Skeletal muscle satellite cell (primary cell): Measurements from ENCODE around the gene RAD51B.

Experiments used
- H3K27me3 ChIP-seq: 2 replicates; pipeline ENCODE4 v1.7.0; 2013; ENCODE audit warnings: low read length; ENCODE audit not compliant: control insufficient read depth, insufficient read depth
- H3K36me3 ChIP-seq: 2 replicates; pipeline ENCODE4 v1.7.0; 2013; ENCODE audit warnings: mild to moderate bottlenecking, control low read depth, low read length; ENCODE audit not compliant: insufficient read depth
- H3K4me1 ChIP-seq: 2 replicates; pipeline ENCODE4 v1.7.0; 2013; ENCODE audit warnings: low read length; ENCODE audit not compliant: control insufficient read depth, insufficient read depth
- H3K4me2 ChIP-seq: 2 replicates; pipeline ENCODE4 v1.7.0; 2013; ENCODE audit warnings: mild to moderate bottlenecking, low read length
- H3K4me3 ChIP-seq: 2 replicates; pipeline ENCODE4 v1.7.0; 2013; ENCODE audit warnings: low read length
- H3K9ac ChIP-seq: 2 replicates; pipeline ENCODE4 v1.7.0; 2013; ENCODE audit warnings: mild to moderate bottlenecking, low read depth, low read length, moderate library complexity
- H3K9me3 ChIP-seq: replicated peaks from 2 replicates; pipeline ENCODE4 v1.7.0; 2013; ENCODE audit warnings: mild to moderate bottlenecking, control low read depth, low read length

Gene RAD51B

GRCh38 chr14:68145036-68145435 lies 325.5 kb downstream of the RAD51B start:
- no peaks in the 10 kb centered on the region for H3K27me3 ChIP-seq
- H3K4me3 ChIP-seq: peak overlapping the region; percentile 14
- peaks cover 76% of the 10 kb centered on the region for H3K4me1 ChIP-seq

GRCh38 chr14:68145539-68145938 lies 326.0 kb downstream of the RAD51B start:
- Histone ChIP-seq H3K27me3 (no peaks in the 10 kb centered on the region), H3K9me3 (peaks cover 5% of the 10 kb centered on the region), H3K9ac (no peak overlapping the region), H3K4me3 (no peak overlapping the region), H3K4me1 (peaks cover 71% of the 10 kb centered on the region), H3K36me3 (no peaks in the 10 kb centered on the region), H3K4me2 (no peak overlapping the region)

More at GRCh38 chr14:68145036-68145435, 325.5 kb downstream of the RAD51B start:
- H3K36me3 ChIP-seq: no peaks in the 10 kb centered on the region
- H3K9me3 ChIP-seq: peaks cover 5% of the 10 kb centered on the region
- H3K9ac ChIP-seq: no peak overlapping the region
- H3K4me2 ChIP-seq: no peak overlapping the region

- Histone ChIP-seq H3K9ac (peak overlapping the region; percentile 52), H3K4me2 (peak overlapping the region; percentile 56), H3K36me3 (no peaks in the 10 kb centered on the region), H3K4me3 (no peak overlapping the region), H3K27me3 (no peaks in the 10 kb centered on the region), H3K4me1 (peaks cover 58% of the 10 kb centered on the region), H3K9me3 (peaks cover 5% of the 10 kb centered on the region)
Measured at GRCh38 chr14:68146818-68147217, 327.2 kb downstream of the RAD51B start.

GRCh38 chr14:68147303-68147702 lies 327.7 kb downstream of the RAD51B start:
- no peaks in the 10 kb centered on the region for H3K36me3 ChIP-seq
- peak overlapping the region; percentile 32 for H3K9ac ChIP-seq
- H3K4me1 ChIP-seq: peaks cover 54% of the 10 kb centered on the region
- no peaks in the 10 kb centered on the region for H3K27me3 ChIP-seq
- no peak overlapping the region for H3K4me3 ChIP-seq
- H3K9me3 ChIP-seq: peaks cover 5% of the 10 kb centered on the region
- peak overlapping the region; percentile 56 for H3K4me2 ChIP-seq

GRCh38 chr14:68148276-68148675 lies 328.7 kb downstream of the RAD51B start:
- Histone ChIP-seq H3K9me3 (peaks cover 5% of the 10 kb centered on the region), H3K4me2 (no peak overlapping the region), H3K4me3 (no peak overlapping the region), H3K27me3 (no peaks in the 10 kb centered on the region), H3K36me3 (no peaks in the 10 kb centered on the region), H3K4me1 (peaks cover 46% of the 10 kb centered on the region), H3K9ac (no peak overlapping the region)

- Histone ChIP-seq H3K9ac (no peak overlapping the region), H3K4me2 (no peak overlapping the region), H3K36me3 (no peaks in the 10 kb centered on the region), H3K4me3 (no peak overlapping the region), H3K9me3 (peaks cover 5% of the 10 kb centered on the region), H3K4me1 (peaks cover 41% of the 10 kb centered on the region), H3K27me3 (no peaks in the 10 kb centered on the region)
Measured at GRCh38 chr14:68148763-68149162, 329.2 kb downstream of the RAD51B start.

- no peaks in the 10 kb centered on the region for H3K36me3 ChIP-seq
- H3K27me3 ChIP-seq: no peaks in the 10 kb centered on the region
- peaks cover 6% of the 10 kb centered on the region for H3K4me1 ChIP-seq
- peaks cover 5% of the 10 kb centered on the region for H3K9me3 ChIP-seq
- H3K4me3 ChIP-seq: no peak overlapping the region
- H3K4me2 ChIP-seq: no peak overlapping the region
- H3K9ac ChIP-seq: no peak overlapping the region
Measured at GRCh38 chr14:68153275-68153674, 333.7 kb downstream of the RAD51B start.

GRCh38 chr14:68154275-68154674 lies 334.7 kb downstream of the RAD51B start:
- H3K27me3 ChIP-seq: no peaks in the 10 kb centered on the region
- H3K36me3 ChIP-seq: no peaks in the 10 kb centered on the region
- no peaks in the 10 kb centered on the region for H3K9me3 ChIP-seq
- no peak overlapping the region for H3K4me2 ChIP-seq
- no peak overlapping the region for H3K9ac ChIP-seq
- H3K4me3 ChIP-seq: no peak overlapping the region
- peaks cover 8% of the 10 kb centered on the region for H3K4me1 ChIP-seq

GRCh38 chr14:68157971-68158371 lies 338.4 kb downstream of the RAD51B start:
- Histone ChIP-seq H3K9ac (no peak overlapping the region), H3K27me3 (no peaks in the 10 kb centered on the region), H3K4me3 (no peak overlapping the region), H3K4me2 (no peak overlapping the region), H3K36me3 (no peaks in the 10 kb centered on the region), H3K9me3 (no peaks in the 10 kb centered on the region), H3K4me1 (peaks cover 8% of the 10 kb centered on the region)

GRCh38 chr14:68158640-68159039 lies 339.1 kb downstream of the RAD51B start:
- no peak overlapping the region for H3K4me3 ChIP-seq
- peaks cover 8% of the 10 kb centered on the region for H3K4me1 ChIP-seq
- H3K36me3 ChIP-seq: no peaks in the 10 kb centered on the region
- H3K4me2 ChIP-seq: no peak overlapping the region
- no peaks in the 10 kb centered on the region for H3K9me3 ChIP-seq
- H3K9ac ChIP-seq: no peak overlapping the region
- no peaks in the 10 kb centered on the region for H3K27me3 ChIP-seq

- Histone ChIP-seq H3K36me3 (no peaks in the 10 kb centered on the region), H3K4me2 (no peak overlapping the region), H3K9me3 (no peaks in the 10 kb centered on the region), H3K4me1 (peaks cover 8% of the 10 kb centered on the region), H3K27me3 (no peaks in the 10 kb centered on the region), H3K4me3 (no peak overlapping the region), H3K9ac (no peak overlapping the region)
Measured at GRCh38 chr14:68159701-68160633, 340.4 kb downstream of the RAD51B start.
